ENCODE results near the gene NRAP. TPM values are rescaled to one million over a fixed set of nuclear protein-coding genes. Genes with fewer than 3 reads are reported as not detected.

NRAP gene
- under 0.01 TPM in 1 of 2 replicates, not detected in the other for total RNA-seq

GRCh38 chr10:113663908-113664307, at the start of gene NRAP:
Gene NRAP, minus strand, starts transcription at chr10:113664041. Its CDS starts 159 bp downstream, at chr10:113663882.

GRCh38 chr10:113679463-113680189, 15.8 kb upstream of the NRAP start, which contains the start of gene CASP7:
Gene CASP7, plus strand, starts transcription at chr10:113679912. Its CDS starts 17,582 bp downstream, at chr10:113697494.

GRCh38 chr10:113552701-113553100, 111.1 kb downstream of the NRAP start, which contains the start of gene HABP2:
Gene HABP2, plus strand, starts transcription at chr10:113553053. Its CDS starts 69 bp downstream, at chr10:113553122.

Other genes with a start within 250 kb of the NRAP start
- 0.24 TPM in 1 of 2 replicates, not detected in the other for gene HABP2, start 111.0 kb downstream of the NRAP start, total RNA-seq
- gene CASP7, start 15.9 kb upstream of the NRAP start, total RNA-seq = 15.8 and 24.6 TPM in 2 replicates
- gene PLEKHS1, start 87.6 kb upstream of the NRAP start, total RNA-seq = under 0.01 TPM in 2 replicates
- gene DCLRE1A, start 190.0 kb upstream of the NRAP start, total RNA-seq = 4.8 and 10.2 TPM in 2 replicates
- 7.2 and 12.8 TPM in 2 replicates for gene NHLRC2, start 190.6 kb upstream of the NRAP start, total RNA-seq

Measured in tracheal epithelial cell (primary cell).